HepG2 (cell line): ENCODE measurements around the gene MESD.

ENCODE experiments used
- ATF6 ChIP-seq: sonication (generic); formaldehyde crosslinking; conservative IDR thresholded peaks from 2 replicates; pipeline ENCODE4 v1.4.0; 2020; ENCODE audit warnings: missing genetic modification reagents
- CREB1 ChIP-seq, 2 experiments: fragments of 450-650 bp in 1 of 2; IDR thresholded peaks; 2 replicates each; pipeline ENCODE4 v1.6.1; 2016 to 2017; ENCODE audit warnings: control low read depth in 1 of 2, mild to moderate bottlenecking in 1 of 2, missing compliant biosample characterization in 1 of 2, missing genetic modification characterization in 1 of 2
- CTCF ChIP-seq: sonication (generic); formaldehyde crosslinking; IDR thresholded peaks from 2 replicates; pipeline ENCODE4 v1.5.0; 2020; ENCODE audit warnings: mild to moderate bottlenecking, missing genetic modification reagents, moderate library complexity
- FOSL1 ChIP-seq: sonication (generic); formaldehyde crosslinking; IDR thresholded peaks from 2 replicates; pipeline ENCODE4 v1.9.0; 2021; ENCODE audit warnings: missing genetic modification reagents, borderline replicate concordance
- HNRNPL ChIP-seq: fragments of 200-400 bp; formaldehyde crosslinking; IDR thresholded peaks from 2 replicates; pipeline ENCODE4 v1.6.1; 2017; ENCODE audit warnings: mild to moderate bottlenecking, low read depth, low read length
- HOMEZ ChIP-seq: IDR thresholded peaks from 2 replicates; pipeline ENCODE4 v1.6.1; 2016; ENCODE audit warnings: low read depth
- KDM5A ChIP-seq: fragments of 200-600 bp; sonication (generic); IDR thresholded peaks from 2 replicates; pipeline ENCODE4 v1.7.0; 2018; ENCODE audit warnings: antibody characterized with exemption, mild to moderate bottlenecking, low read length, borderline replicate concordance
- NONO ChIP-seq, 2 experiments: fragments of 450-650 bp in 1 of 2; sonication (generic) in 1 of 2; formaldehyde crosslinking in 1 of 2; IDR thresholded peaks in 1 of 2; conservative IDR thresholded peaks in 1 of 2; 2 replicates each; pipeline versions ENCODE4 v1.6.1 to v1.8.0; 2017 to 2022; ENCODE audit warnings: mild to moderate bottlenecking in 1 of 2, missing genetic modification reagents in 1 of 2, moderate library complexity in 1 of 2
- RFX1 ChIP-seq: fragments of 450-650 bp; IDR thresholded peaks from 2 replicates; pipeline ENCODE4 v1.6.1; 2017
- RXRA ChIP-seq: sonication (generic); formaldehyde crosslinking; IDR thresholded peaks from 2 replicates; pipeline ENCODE4 v1.5.1; 2020; ENCODE audit warnings: missing genetic modification reagents
- TCF7L2 ChIP-seq: IDR thresholded peaks from 2 replicates; pipeline ENCODE4 v1.6.1; 2011; ENCODE audit warnings: mild to moderate bottlenecking, low read depth, low read length, moderate library complexity
- ZNF138 ChIP-seq: sonication (generic); formaldehyde crosslinking; IDR thresholded peaks from 2 replicates; pipeline ENCODE4 v1.5.0; 2020; ENCODE audit warnings: mild to moderate bottlenecking, low read depth, missing genetic modification reagents
- ZNF776 ChIP-seq: sonication (generic); formaldehyde crosslinking; IDR thresholded peaks from 2 replicates; pipeline ENCODE4 v1.4.0; 2020; ENCODE audit warnings: mild to moderate bottlenecking, missing genetic modification reagents
- ZNF777 ChIP-seq: sonication (generic); formaldehyde crosslinking; IDR thresholded peaks from 2 replicates; pipeline ENCODE4 v1.4.0; 2020; ENCODE audit warnings: missing genetic modification reagents

GRCh38 chr15:80932989-80933388 is 56.6 kb downstream of the MESD start:
- TF ChIP-seq KDM5A (no peak), FOSL1 (CRISPR knock-in tag) (no peak), HOMEZ (CRISPR knock-in tag) (no peak), CTCF (CRISPR knock-in tag) (no peak), ATF6 (CRISPR knock-in tag) (no peak), ZNF777 (CRISPR knock-in tag) (no peak), ZNF776 (no peak), RXRA (CRISPR knock-in tag) (no peak), RFX1 (no peak), CREB1 (IDR thresholded peaks at IDR 0.05) (no peak), CREB1 (CRISPR knock-in tag; IDR thresholded peaks at IDR 0.05) (no peak), TCF7L2 (no peak), NONO (IDR thresholded peaks at IDR 0.05) (no peak), NONO (CRISPR knock-in tag; conservative IDR thresholded peaks at IDR 0.05) (no peak), ZNF138 (CRISPR knock-in tag) (no peak), HNRNPL (no peak)
